WTC11 (cell line): ENCODE data around the gene WNT7A.

Experiments used
- ESRRA ChIP-seq: sonication (generic); formaldehyde crosslinking; IDR thresholded peaks from 2 replicates; pipeline ENCODE4 v1.8.1; 2022; ENCODE audit warnings: mild to moderate bottlenecking, missing genetic modification reagents, borderline replicate concordance
- ETV6 ChIP-seq: sonication (generic); formaldehyde crosslinking; IDR thresholded peaks from 2 replicates; pipeline ENCODE4 v1.8.1; 2022; ENCODE audit warnings: mild to moderate bottlenecking, missing genetic modification reagents
- FOXP1 ChIP-seq: sonication (generic); formaldehyde crosslinking; IDR thresholded peaks from 2 replicates; pipeline ENCODE4 v1.8.0; 2022; ENCODE audit warnings: missing genetic modification reagents, mild to moderate bottlenecking, moderate library complexity, borderline replicate concordance
- JUN ChIP-seq: sonication (generic); formaldehyde crosslinking; IDR thresholded peaks from 2 replicates; pipeline ENCODE4 v1.8.0; 2023; ENCODE audit warnings: mild to moderate bottlenecking, missing genetic modification reagents
- NFE2L1 ChIP-seq: sonication (generic); formaldehyde crosslinking; IDR thresholded peaks from 2 replicates; pipeline ENCODE4 v1.8.1; 2023; ENCODE audit warnings: missing genetic modification reagents
- NR2C2 ChIP-seq: sonication (generic); formaldehyde crosslinking; IDR thresholded peaks from 2 replicates; pipeline ENCODE4 v1.8.0; 2022; ENCODE audit warnings: mild to moderate bottlenecking, missing genetic modification reagents
- RELA ChIP-seq: sonication (generic); formaldehyde crosslinking; IDR thresholded peaks from 2 replicates; pipeline ENCODE4 v1.8.1; 2022; ENCODE audit warnings: missing genetic modification reagents, mild to moderate bottlenecking, borderline replicate concordance
- SP1 ChIP-seq: sonication (generic); formaldehyde crosslinking; conservative IDR thresholded peaks from 2 replicates; pipeline ENCODE4 v1.8.1; 2022; ENCODE audit warnings: missing genetic modification reagents
- TP53 ChIP-seq: sonication (generic); formaldehyde crosslinking; IDR thresholded peaks from 2 replicates; pipeline ENCODE4 v1.8.1; 2023; ENCODE audit warnings: mild to moderate bottlenecking, missing genetic modification reagents
- TF ChIP-seq, protein P1 (sequence below): fragments of 200-600 bp; IDR thresholded peaks from 2 replicates; pipeline ENCODE4 v1.8.0; 2022; ENCODE audit warnings: antibody characterized with exemption
- TF ChIP-seq, protein P2 (sequence below): sonication (generic); formaldehyde crosslinking; conservative IDR thresholded peaks from 2 replicates; pipeline ENCODE4 v1.8.1; 2022; ENCODE audit warnings: mild to moderate bottlenecking, missing genetic modification reagents

DNA sequence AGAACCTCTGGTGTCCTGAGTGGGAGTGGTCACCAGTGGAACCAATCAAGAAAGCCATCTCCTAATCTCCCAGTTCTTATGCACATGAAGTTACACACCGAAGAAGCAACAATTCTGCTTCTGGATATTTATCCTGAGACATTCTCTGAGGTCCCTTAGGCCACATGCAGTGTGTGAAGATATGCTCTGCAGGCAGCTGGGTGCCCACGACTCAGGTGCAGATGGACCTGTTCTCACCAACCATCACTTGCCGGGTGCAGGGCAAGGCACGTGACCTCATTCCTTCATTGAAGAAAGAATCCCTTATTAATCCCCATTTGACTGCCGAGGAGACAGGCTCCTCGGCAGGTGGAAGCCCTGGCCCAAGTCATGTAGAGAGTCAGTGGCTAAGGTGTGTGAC is 79.8 kb downstream of the WNT7A start:
- no peak for TF ChIP-seq TP53 (CRISPR knock-in tag)
- TF ChIP-seq, protein P1, sequence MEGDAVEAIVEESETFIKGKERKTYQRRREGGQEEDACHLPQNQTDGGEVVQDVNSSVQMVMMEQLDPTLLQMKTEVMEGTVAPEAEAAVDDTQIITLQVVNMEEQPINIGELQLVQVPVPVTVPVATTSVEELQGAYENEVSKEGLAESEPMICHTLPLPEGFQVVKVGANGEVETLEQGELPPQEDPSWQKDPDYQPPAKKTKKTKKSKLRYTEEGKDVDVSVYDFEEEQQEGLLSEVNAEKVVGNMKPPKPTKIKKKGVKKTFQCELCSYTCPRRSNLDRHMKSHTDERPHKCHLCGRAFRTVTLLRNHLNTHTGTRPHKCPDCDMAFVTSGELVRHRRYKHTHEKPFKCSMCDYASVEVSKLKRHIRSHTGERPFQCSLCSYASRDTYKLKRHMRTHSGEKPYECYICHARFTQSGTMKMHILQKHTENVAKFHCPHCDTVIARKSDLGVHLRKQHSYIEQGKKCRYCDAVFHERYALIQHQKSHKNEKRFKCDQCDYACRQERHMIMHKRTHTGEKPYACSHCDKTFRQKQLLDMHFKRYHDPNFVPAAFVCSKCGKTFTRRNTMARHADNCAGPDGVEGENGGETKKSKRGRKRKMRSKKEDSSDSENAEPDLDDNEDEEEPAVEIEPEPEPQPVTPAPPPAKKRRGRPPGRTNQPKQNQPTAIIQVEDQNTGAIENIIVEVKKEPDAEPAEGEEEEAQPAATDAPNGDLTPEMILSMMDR, result no peak
- no peak for TF ChIP-seq FOXP1 (CRISPR knock-in tag)
- TF ChIP-seq NR2C2 (CRISPR knock-in tag), result no peak
- TF ChIP-seq ESRRA, result no peak
- TF ChIP-seq ETV6, result no peak
- TF ChIP-seq RELA (CRISPR knock-in tag), result no peak
- TF ChIP-seq SP1 (CRISPR knock-in tag), result no peak
- TF ChIP-seq JUN (CRISPR knock-in tag), result no peak
- no peak for TF ChIP-seq NFE2L1
- TF ChIP-seq, protein P2, sequence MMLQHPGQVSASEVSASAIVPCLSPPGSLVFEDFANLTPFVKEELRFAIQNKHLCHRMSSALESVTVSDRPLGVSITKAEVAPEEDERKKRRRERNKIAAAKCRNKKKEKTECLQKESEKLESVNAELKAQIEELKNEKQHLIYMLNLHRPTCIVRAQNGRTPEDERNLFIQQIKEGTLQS (CRISPR knock-in tag), result no peak
